IMR-90 (cell line): ENCODE data around the gene GZMM. TPM values are rescaled to one million over a fixed set of nuclear protein-coding genes. Genes with fewer than 3 reads are reported as not detected.

Experiments used
- ATAC-seq: fragments of 200-7000 bp; cut with Tn5 transposase; 2 replicates; pipeline ENCODE4 v1.9.1; 2020; ENCODE audit warnings: low read depth, mild to moderate bottlenecking, moderate library complexity
- BruUV-seq: library from RNA; stranded (reverse); fragments of 400-500 nt; replicated peaks from 2 replicates; lab custom pipeline; 2021; lab: Mats Ljungman, UMichigan
- CTCF ChIA-PET: fragments of 300-600 bp; formaldehyde crosslinking; extraction: SDS; loops from one replicate; lab custom pipeline; 2021; ENCODE audit warnings: antibody characterized with exemption; lab: Yijun Ruan, JAX
- POLR2A ChIA-PET: fragments of 300-600 bp; sonication (Branson Sonifier 250); formaldehyde crosslinking; loops from one replicate; lab custom pipeline; 2022; ENCODE audit warnings: antibody characterized with exemption; ENCODE audit not compliant: unreplicated experiment; lab: Charles Lee
- DNase-seq: peaks from one replicate; pipeline ENCODE4 v3.0.0; 2013
- H2AFZ ChIP-seq: replicated peaks from 2 replicates; pipeline ENCODE3; 2013; ENCODE audit warnings: low read length, mild to moderate bottlenecking; ENCODE audit not compliant: poor library complexity
- H2AK5ac ChIP-seq: 2 replicates; pipeline ENCODE4 v1.6.1; 2013; ENCODE audit warnings: low read depth, low read length, inconsistent platforms
- H2AK9ac ChIP-seq: replicated peaks from 2 replicates; pipeline ENCODE3; 2013; ENCODE audit warnings: mild to moderate bottlenecking, low read depth, low read length, moderate library complexity; ENCODE audit not compliant: poor library complexity
- H2BK120ac ChIP-seq: 2 replicates; pipeline ENCODE4 v1.6.1; 2013; ENCODE audit warnings: low read depth, low read length, inconsistent platforms
- H2BK15ac ChIP-seq: 3 replicates; pipeline ENCODE4 v1.6.1; 2013; ENCODE audit warnings: low read depth, low read length, inconsistent platforms
- H2BK20ac ChIP-seq: 2 replicates; pipeline ENCODE4 v1.6.1; 2013; ENCODE audit warnings: low read depth, mild to moderate bottlenecking, inconsistent platforms, low read length, moderate library complexity
- H2BK5ac ChIP-seq: 2 replicates; pipeline ENCODE4 v1.6.1; 2013; ENCODE audit warnings: mild to moderate bottlenecking, low read depth, low read length, inconsistent platforms; ENCODE audit not compliant: poor library complexity, severe bottlenecking
- H3K14ac ChIP-seq: replicated peaks from 2 replicates; pipeline ENCODE4 v1.6.1; 2013; ENCODE audit warnings: low read depth, low read length, inconsistent platforms
- H3K18ac ChIP-seq: 2 replicates; pipeline ENCODE4 v1.6.1; 2013; ENCODE audit warnings: low read depth, low read length, control low read depth
- H3K23ac ChIP-seq: 2 replicates; pipeline ENCODE4 v1.6.1; 2013; ENCODE audit warnings: low read depth, low read length, inconsistent platforms
- H3K27ac ChIP-seq: 2 replicates; pipeline ENCODE4 v1.5.1; 2013; ENCODE audit warnings: mild to moderate bottlenecking, control low read depth, low read length; ENCODE audit not compliant: insufficient read depth
- H3K27me3 ChIP-seq: 2 replicates; pipeline ENCODE4 v1.6.1; 2013; ENCODE audit warnings: low read length; ENCODE audit not compliant: control insufficient read depth, insufficient read depth
- H3K36me3 ChIP-seq: 2 replicates; pipeline ENCODE4 v1.6.1; 2013; ENCODE audit warnings: low read length, mixed read lengths; ENCODE audit not compliant: control insufficient read depth, insufficient read depth
- H3K4ac ChIP-seq: 2 replicates; pipeline ENCODE4 v1.6.1; 2013; ENCODE audit warnings: low read depth, low read length, inconsistent platforms
- H3K4me1 ChIP-seq: 2 replicates; pipeline ENCODE4 v1.6.1; 2013; ENCODE audit warnings: low read length, mixed read lengths; ENCODE audit not compliant: control insufficient read depth, insufficient read depth
- H3K4me2 ChIP-seq: 2 replicates; pipeline ENCODE4 v1.6.1; 2013; ENCODE audit warnings: low read depth, mild to moderate bottlenecking, control low read depth, low read length, moderate library complexity
- H3K4me3 ChIP-seq: 2 replicates; pipeline ENCODE4 v1.5.1; 2013; ENCODE audit warnings: low read depth, mild to moderate bottlenecking, control low read depth, low read length, moderate library complexity; ENCODE audit not compliant: insufficient read depth
- H3K56ac ChIP-seq: 2 replicates; pipeline ENCODE4 v1.6.1; 2013; ENCODE audit warnings: low read length, inconsistent platforms; ENCODE audit not compliant: insufficient read depth; ENCODE audit errors: extremely low read depth
- H3K79me1 ChIP-seq, 2 experiments: 2 replicates each; pipeline ENCODE4 v1.6.1; 2013; ENCODE audit warnings: low read length in 2 of 2, inconsistent platforms in 1 of 2, low read depth in 1 of 2
- H3K9ac ChIP-seq: 2 replicates; pipeline ENCODE4 v1.6.1; 2013; ENCODE audit warnings: low read depth, low read length, control low read depth
- H3K9me1 ChIP-seq: 2 replicates; pipeline ENCODE4 v1.6.1; 2013; ENCODE audit warnings: low read length, inconsistent platforms; ENCODE audit not compliant: insufficient read depth
- H3K9me3 ChIP-seq: 2 replicates; pipeline ENCODE4 v1.6.1; 2013; ENCODE audit warnings: low read length; ENCODE audit not compliant: control insufficient read depth, insufficient read depth
- H4K20me1 ChIP-seq: 2 replicates; pipeline ENCODE4 v1.6.1; 2013; ENCODE audit warnings: low read length, inconsistent platforms; ENCODE audit not compliant: insufficient read depth
- H4K5ac ChIP-seq: 2 replicates; pipeline ENCODE4 v1.6.1; 2013; ENCODE audit warnings: mild to moderate bottlenecking, low read depth, low read length, control low read depth
- H4K8ac ChIP-seq, 2 experiments: 2 replicates each; pipeline ENCODE4 v1.6.1; 2013; ENCODE audit warnings: low read depth in 2 of 2, low read length in 2 of 2, control low read depth in 1 of 2, inconsistent platforms in 1 of 2
- H4K91ac ChIP-seq: 2 replicates; pipeline ENCODE4 v1.6.1; 2013; ENCODE audit warnings: low read depth, low read length, inconsistent platforms; ENCODE audit not compliant: insufficient read depth
- CEBPB ChIP-seq: IDR thresholded peaks from 2 replicates; pipeline ENCODE4 v1.6.1; 2012; ENCODE audit warnings: low read depth, low read length, improper control_type of control experiment
- FOS ChIP-seq: fragments of 150-350 bp; IDR thresholded peaks from 2 replicates; pipeline ENCODE4 v1.6.1; 2016; ENCODE audit warnings: low read depth, low read length
- MAZ ChIP-seq: IDR thresholded peaks from 2 replicates; pipeline ENCODE4 v1.6.1; 2012; ENCODE audit warnings: low read depth, mild to moderate bottlenecking, low read length, improper control_type of control experiment, moderate library complexity, borderline replicate concordance
- RCOR1 ChIP-seq: IDR thresholded peaks from 2 replicates; pipeline ENCODE4 v1.6.1; 2012; ENCODE audit warnings: mild to moderate bottlenecking, low read length, improper control_type of control experiment; ENCODE audit not compliant: insufficient replicate concordance
- SMC3 ChIP-seq: fragments of 150-350 bp; IDR thresholded peaks from 2 replicates; pipeline ENCODE4 v1.6.1; 2016; ENCODE audit warnings: low read depth, mild to moderate bottlenecking, antibody characterized with exemption, low read length, moderate library complexity
- WGBS, 2 experiments: methylation state at CpG; one replicate each; pipeline versions ENCODE4 v1.1.5 to v1.1.7; 2013; ENCODE audit warnings: missing lambda C conversion rate in 2 of 2; ENCODE audit not compliant: insufficient read length in 1 of 2; ENCODE audit errors: extremely low coverage in 2 of 2; 5-methylcytosine and 5-hydroxymethylcytosine counted together
- dilution Hi-C: fragments of 300-500 bp; cut with HindIII; formaldehyde crosslinking; loops from one replicate; pipeline ENCODE4 v1.14.3; 2018; ENCODE audit warnings: low sequenced_read_pairs; ENCODE audit not compliant: unreplicated experiment
- in situ Hi-C: fragments of 300-500 bp; cut with MboI; formaldehyde crosslinking; loops from 3 replicates; pipeline ENCODE4 v1.14.3; 2019; ENCODE audit warnings: low sequenced_read_pairs, inconsistent platforms, mixed read lengths
- intact Hi-C: fragments of 100-400 bp; cut with micrococcal nuclease; formaldehyde crosslinking; loops from 2 replicates; pipeline ENCODE4 v1.10.0; 2022
- polyA plus RNA-seq, 3 experiments: library from polyadenylated mRNA; depleted of rRNA; stranded (reverse); fragments of >200 nt; gene quantifications; 2 replicates each; pipeline ENCODE4 v1.2.3, GENCODE V29; 2012; ENCODE audit warnings: low replicate concordance in 1 of 3
- total RNA-seq: library from RNA; depleted of rRNA; stranded (reverse); fragments of >200 nt; gene quantifications from 2 replicates; pipeline ENCODE4 v1.2.3, GENCODE V29; 2012

GZMM gene
- total and polyA plus RNA-seq, 2 of the 4 experiments (the other 2 are of a cell fraction) = 0.24 TPM; not detected in 1

- no peaks in the 10 kb centered on the region for H4K20me1 ChIP-seq
- no peak overlapping the region for H3K4ac ChIP-seq
- no peak overlapping the region for H3K4me2 ChIP-seq
- no peak overlapping the region for H2AFZ ChIP-seq
- H3K4me3 ChIP-seq = no peak overlapping the region
- peaks cover 4% of the 10 kb centered on the region; the same call in 1 of the 2 replicates for H3K4me1 ChIP-seq
- no peak overlapping the region for H2AK9ac ChIP-seq
- dilution Hi-C loops = no loop called here
- H2AK5ac ChIP-seq = no peak overlapping the region
- intact Hi-C loops = no loop called here
- no peak overlapping the region for H2BK15ac ChIP-seq
- BruUV-seq = no TSS peak
- H4K8ac ChIP-seq = no peak overlapping the region
- TF ChIP-seq SMC3 (no peak), FOS (no peak), MAZ (no peak), CEBPB (no peak), RCOR1 (no peak)
- no peak overlapping the region for H4K5ac ChIP-seq
- peaks cover 0 to 5% of the 10 kb centered on the region in 2 experiments; a peak in 1 of 4 replicates for H3K79me1 ChIP-seq
- H4K91ac ChIP-seq = no peak overlapping the region
- peaks cover 26% of the 10 kb centered on the region for H3K27me3 ChIP-seq
- no peak overlapping the region for H3K56ac ChIP-seq
- H2BK20ac ChIP-seq = no peak overlapping the region
- ChIA-PET CTCF (interaction anchor here (0.9 kb wide), 1 partner anchor 12 kb away, joined by 8 read pairs; no protein-coding TSS in a partner anchor), POLR2A (no interaction called here)
- no peak for DNase-seq
- H3K9me3 ChIP-seq = no peaks in the 10 kb centered on the region
- H2BK5ac ChIP-seq = no peak overlapping the region
- H3K36me3 ChIP-seq = no peaks in the 10 kb centered on the region
- no peak overlapping the region for H2BK120ac ChIP-seq
- H3K9ac ChIP-seq = no peak overlapping the region
- H3K23ac ChIP-seq = no peak overlapping the region
- in situ Hi-C loops = no loop called here
- no peak overlapping the region for H3K14ac ChIP-seq
- no peak for ATAC-seq
- H3K18ac ChIP-seq = no peak overlapping the region
- WGBS, 2 experiments = 50% methylated on average over 7 of the region's 22 CpGs; no CpG with 5 or more reads in 1 of the 2 experiments
- H3K9me1 ChIP-seq = peaks cover 4% of the 10 kb centered on the region; the same call in 1 of the 2 replicates
- H3K27ac ChIP-seq = no peak overlapping the region
These were observed 49.4 kb upstream of the GZMM start for GRCh38 chr19:494171-495080.
